GM12878 (cell line): Measurements from ENCODE around the gene COMMD10. TPM values are rescaled to one million over a fixed set of nuclear protein-coding genes. Genes with fewer than 3 reads are reported as not detected.

Experiments
- ATAC-seq: fragments of 200-7000 bp; cut with Tn5 transposase; 3 replicates; pipeline ENCODE4 v1.9.1; 2020; ENCODE audit warnings: mild to moderate bottlenecking, moderate library complexity
- BruUV-seq: library from RNA; stranded (reverse); fragments of 400-500 nt; replicated peaks from 2 replicates; lab custom pipeline; 2021; lab: Mats Ljungman, UMichigan
- CTCF ChIA-PET: fragments of 300-600 bp; sonication (Branson Sonifier 250); formaldehyde crosslinking; extraction: SDS; loops from one replicate; lab custom pipeline; 2021; ENCODE audit warnings: inconsistent platforms; lab: Yijun Ruan, JAX
- POLR2A ChIA-PET: fragments of 350-600 bp; formaldehyde crosslinking; extraction: SDS; loops from one replicate; lab custom pipeline; 2021; ENCODE audit warnings: inconsistent platforms; lab: Charles Lee
- RAD21 ChIA-PET: fragments of 300-600 bp; sonication (Branson Sonifier 250); formaldehyde crosslinking; loops from one replicate; lab custom pipeline; 2023; ENCODE audit warnings: antibody characterized with exemption; ENCODE audit not compliant: unreplicated experiment; lab: Charles Lee
- SMC1A ChIA-PET: fragments of 300-600 bp; sonication (Branson Sonifier 250); formaldehyde crosslinking; loops from one replicate; lab custom pipeline; 2023; ENCODE audit not compliant: unreplicated experiment, uncharacterized antibody; lab: Charles Lee
- DNase-seq: peaks from one replicate; pipeline ENCODE4 v3.0.0-alpha.2; 2011; ENCODE audit warnings: low read depth, low spot score
- FAIRE-seq: peaks from 3 replicates; lab custom pipeline; 2011; peaks lifted over from hg19 to GRCh38; lab: Jason Lieb, UNC
- H2AFZ ChIP-seq: 2 replicates; pipeline ENCODE4 v1.6.0; 2011; ENCODE audit warnings: low read depth, low read length, control low read depth; ENCODE audit not compliant: control insufficient read depth
- H3K27ac ChIP-seq: 2 replicates; pipeline ENCODE4 v1.5.1; 2011; ENCODE audit warnings: control low read depth; ENCODE audit not compliant: control insufficient read depth, insufficient read depth
- H3K27me3 ChIP-seq, 2 experiments: replicated peaks in 1 of 2; 2 replicates each; pipeline versions ENCODE4 v1.6.0 to v1.6.1; 2011; ENCODE audit warnings: low read length in 1 of 2; ENCODE audit not compliant: control insufficient read depth in 2 of 2, insufficient read depth in 2 of 2
- H3K36me3 ChIP-seq, 2 experiments: 2 replicates each; pipeline ENCODE4 v1.5.1; 2011; ENCODE audit warnings: low read length in 1 of 2; ENCODE audit not compliant: control insufficient read depth in 2 of 2, insufficient read depth in 2 of 2
- H3K4me1 ChIP-seq: 2 replicates; pipeline ENCODE4 v1.6.1; 2011; ENCODE audit warnings: mild to moderate bottlenecking, low read length, moderate library complexity, mixed read lengths; ENCODE audit not compliant: control insufficient read depth, insufficient read depth
- H3K4me2 ChIP-seq: 2 replicates; pipeline ENCODE4 v1.6.0; 2011; ENCODE audit warnings: control low read depth; ENCODE audit not compliant: control insufficient read depth, insufficient read depth
- H3K4me3 ChIP-seq: fragments of 200-600 bp; sonication (generic); 2 replicates; pipeline ENCODE4 v1.5.1; 2016
- H3K79me2 ChIP-seq: 2 replicates; pipeline ENCODE4 v1.6.0; 2011; ENCODE audit warnings: low read length; ENCODE audit not compliant: control insufficient read depth, insufficient read depth
- H3K9ac ChIP-seq: 2 replicates; pipeline ENCODE4 v1.8.0; 2011; ENCODE audit warnings: low read length, control low read depth, mixed read lengths; ENCODE audit not compliant: control insufficient read depth, insufficient read depth
- H3K9me3 ChIP-seq: replicated peaks from 3 replicates; pipeline ENCODE4 v1.5.1; 2011; ENCODE audit warnings: mild to moderate bottlenecking, low read length; ENCODE audit not compliant: control insufficient read depth, insufficient read depth
- H4K20me1 ChIP-seq: 2 replicates; pipeline ENCODE4 v1.6.0; 2011; ENCODE audit not compliant: control insufficient read depth, insufficient read depth
- ATF7 ChIP-seq: fragments of 450-650 bp; IDR thresholded peaks from 2 replicates; pipeline ENCODE4 v1.6.1; 2016; ENCODE audit warnings: low read depth, mild to moderate bottlenecking
- CBFB ChIP-seq: IDR thresholded peaks from 2 replicates; pipeline ENCODE4 v1.6.1; 2016; ENCODE audit warnings: antibody characterized with exemption, low read depth
- CBX5 ChIP-seq: sonication (generic); IDR thresholded peaks from 2 replicates; pipeline ENCODE4 v1.6.1; 2016; ENCODE audit warnings: low read depth, moderate library complexity, mild to moderate bottlenecking, inconsistent platforms
- CHD4 ChIP-seq: fragments of 200-600 bp; sonication (generic); IDR thresholded peaks from 2 replicates; pipeline ENCODE4 v1.6.1; 2016; ENCODE audit warnings: mild to moderate bottlenecking
- CREB1 ChIP-seq: IDR thresholded peaks from 2 replicates; pipeline ENCODE4 v1.6.1; 2012; ENCODE audit warnings: low read depth, mild to moderate bottlenecking, inconsistent platforms
- HDGF ChIP-seq: fragments of 450-650 bp; IDR thresholded peaks from 2 replicates; pipeline ENCODE4 v1.6.1; 2016; ENCODE audit warnings: antibody characterized with exemption
- IRF4 ChIP-seq: IDR thresholded peaks from 2 replicates; pipeline ENCODE4 v1.6.1; 2011; ENCODE audit warnings: low read depth, low read length
- MTA3 ChIP-seq: IDR thresholded peaks from 2 replicates; pipeline ENCODE4 v1.6.1; 2012; ENCODE audit warnings: low read length, inconsistent platforms, borderline replicate concordance
- NR2C1 ChIP-seq: fragments of 450-650 bp; IDR thresholded peaks from 2 replicates; pipeline ENCODE4 v1.6.1; 2017; ENCODE audit warnings: antibody characterized with exemption, mild to moderate bottlenecking, moderate library complexity
- PAX5 ChIP-seq: IDR thresholded peaks from 2 replicates; pipeline ENCODE4 v1.6.1; 2011; ENCODE audit warnings: low read depth, low read length, borderline replicate concordance
- RAD51 ChIP-seq: fragments of 450-650 bp; IDR thresholded peaks from 2 replicates; pipeline ENCODE4 v1.6.1; 2016; ENCODE audit warnings: moderate library complexity, mild to moderate bottlenecking, inconsistent platforms
- RELA ChIP-seq: fragments of 450-650 bp; IDR thresholded peaks from 2 replicates; pipeline ENCODE4 v1.8.0; 2014; ENCODE audit warnings: borderline replicate concordance; ENCODE audit not compliant: partially characterized antibody
- SREBF2 ChIP-seq: IDR thresholded peaks from 2 replicates; pipeline ENCODE4 v1.6.1; 2012; ENCODE audit warnings: mild to moderate bottlenecking, low read length
- TCF3 ChIP-seq: IDR thresholded peaks from 2 replicates; pipeline ENCODE4 v1.6.1; 2012; ENCODE audit warnings: low read depth, mild to moderate bottlenecking, low read length, borderline replicate concordance; ENCODE audit not compliant: insufficient read depth
- ZNF207 ChIP-seq: fragments of 450-650 bp; IDR thresholded peaks from 2 replicates; pipeline ENCODE4 v1.6.1; 2014; ENCODE audit warnings: antibody characterized with exemption, mild to moderate bottlenecking, borderline replicate concordance
- ZSCAN29 ChIP-seq: fragments of 450-650 bp; IDR thresholded peaks from 2 replicates; pipeline ENCODE4 v1.6.1; 2017; ENCODE audit warnings: mild to moderate bottlenecking, moderate library complexity
- WGBS: methylation state at CpG from one replicate; pipeline ENCODE4 v1.1.6; 2016; ENCODE audit warnings: low lambda C conversion rate; ENCODE audit not compliant: insufficient replicate concordance, insufficient coverage; ENCODE audit errors: missing lambda C conversion rate; 5-methylcytosine and 5-hydroxymethylcytosine counted together
- in situ Hi-C: fragments of 300-500 bp; cut with MboI; formaldehyde crosslinking; loops from 9 replicates; pipeline ENCODE4 v1.14.3; 2018; ENCODE audit warnings: mixed read lengths
- intact Hi-C: fragments of 100-400 bp; cut with micrococcal nuclease; formaldehyde crosslinking; loops from one replicate; pipeline ENCODE4 v1.14.2; 2022; ENCODE audit not compliant: unreplicated experiment
- polyA plus RNA-seq, 11 experiments: library from polyadenylated mRNA; depleted of rRNA in 4 of 11; unstranded in 6 of 11; stranded (reverse) in 5 of 11; fragments of >200 nt; fragmentation: Nextera tagmentation in 4 of 11; fragmentation: Illumina TruSeq in 1 of 11; extraction: Ambion mirVana in 4 of 11; extraction: Trizol in 1 of 11; gene quantifications; 1 replicate in 1 of 11; 2 replicates in 10 of 11; pipeline versions ENCODE4 v1.2.1 to v1.2.3, GENCODE V29; 2011 to 2016; ENCODE audit warnings: inconsistent platforms in 2 of 11, missing spikeins in 2 of 11, low read depth in 1 of 11
- total RNA-seq, 4 experiments: library from RNA; depleted of rRNA in 3 of 4; stranded (reverse); fragments of >200 nt in 3 of 4; fragmentation: Illumina TruSeq in 1 of 4; extraction: Trizol in 1 of 4; gene quantifications; 2 replicates each; pipeline versions ENCODE4 v1.2.1 to v1.2.3, GENCODE V29; 2013 to 2021
- TF ChIP-seq, protein P1 (sequence below): fragments of 450-650 bp; IDR thresholded peaks from 2 replicates; pipeline ENCODE4 v1.6.1; 2017; ENCODE audit warnings: borderline replicate concordance
- TF ChIP-seq, protein P2 (sequence below): IDR thresholded peaks from 2 replicates; pipeline ENCODE4 v1.6.1; 2012; ENCODE audit warnings: mild to moderate bottlenecking, low read depth, low read length
- TF ChIP-seq, protein P3 (sequence below): fragments of 450-650 bp; IDR thresholded peaks from 2 replicates; pipeline ENCODE4 v1.6.1; 2017; ENCODE audit warnings: antibody characterized with exemption, mild to moderate bottlenecking, moderate library complexity

COMMD10 gene
- total and polyA plus RNA-seq, 10 of the 15 experiments (the other 5 are each of a cell fraction or from before 2014, with no cell fraction given), result 19.6 to 98.7 (median 28.0) TPM

DNA sequence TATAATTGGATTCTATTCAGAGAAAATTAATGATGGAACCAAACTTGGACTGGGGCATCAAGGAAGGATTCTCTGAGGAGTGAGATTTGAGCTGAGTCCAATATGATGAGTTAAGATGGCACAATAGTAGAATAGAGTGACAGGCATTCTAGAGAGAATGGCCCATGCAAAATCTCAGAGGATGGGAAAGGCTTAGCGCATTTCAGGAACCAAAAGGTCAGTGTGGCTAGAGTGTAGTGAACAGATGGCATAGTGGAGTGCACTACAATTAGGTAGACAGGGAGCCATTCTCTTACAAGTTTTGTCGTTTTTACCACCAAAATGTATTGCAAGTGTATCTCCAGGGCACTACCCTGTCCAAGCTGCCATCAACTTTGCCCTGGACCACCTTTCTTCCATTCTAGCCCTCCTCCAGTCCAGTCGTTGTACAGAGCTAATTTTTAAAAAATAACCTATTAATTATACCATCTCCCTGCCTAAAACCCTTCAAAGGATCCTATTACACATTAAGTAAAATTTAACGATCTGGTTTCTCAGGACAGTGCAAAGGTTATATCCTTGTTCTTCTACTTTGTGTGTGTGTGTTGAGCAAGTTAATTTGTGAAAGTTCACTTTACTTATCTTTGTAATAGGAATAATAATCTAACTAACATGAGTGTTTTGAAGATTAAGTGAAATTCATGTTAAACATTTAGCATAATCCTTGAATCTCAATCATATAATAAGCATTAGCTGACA is 211.7 kb downstream of the COMMD10 start:
- no peak for DNase-seq
- no peak overlapping the region for H3K9ac ChIP-seq
- H4K20me1 ChIP-seq, result no peaks in the 10 kb centered on the region
- BruUV-seq, result no TSS peak
- in situ Hi-C loops (no loop called here), intact Hi-C loops (no loop called here)
- CTCF ChIA-PET, result interaction anchor here (0.9 kb wide), 1 partner anchor 66 kb away, joined by 3 read pairs; no protein-coding TSS in a partner anchor
- no peak overlapping the region for H3K4me3 ChIP-seq
- H3K27me3 ChIP-seq, result no peaks in the 10 kb centered on the region
- H2AFZ ChIP-seq, result no peak overlapping the region
- H3K9me3 ChIP-seq, result no peaks in the 10 kb centered on the region; the same call in 2 of the 3 replicates
- peaks cover 0 to 3% of the 10 kb centered on the region in 2 experiments; a peak in 1 of 4 replicates for H3K36me3 ChIP-seq
- RAD21 ChIA-PET, result no interaction called here
- SMC1A ChIA-PET, result interaction anchor here (1.2 to 1.5 kb wide), 2 partner anchors 160 to 664 kb away, joined by 3 read pairs; no protein-coding TSS in a partner anchor
- WGBS, result 92% methylated on average over 4 of the region's 4 CpGs
- H3K4me1 ChIP-seq, result no peaks in the 10 kb centered on the region
- no peak for ATAC-seq
- H3K27ac ChIP-seq, result no peak overlapping the region
- H3K4me2 ChIP-seq, result no peak overlapping the region
- no peaks in the 10 kb centered on the region for H3K79me2 ChIP-seq
- POLR2A ChIA-PET, result no interaction called here
- FAIRE-seq, result no peak
- TF ChIP-seq SREBF2, result no peak
- TF ChIP-seq IRF4, result no peak
- TF ChIP-seq PAX5, result no peak
- no peak for TF ChIP-seq HDGF
- no peak for TF ChIP-seq ZNF207
- TF ChIP-seq MTA3, result no peak
- no peak for TF ChIP-seq RELA
- TF ChIP-seq CBFB, result no peak
- TF ChIP-seq RAD51, result no peak
- TF ChIP-seq CBX5, result no peak
- no peak for TF ChIP-seq TCF3
- TF ChIP-seq ZSCAN29, result no peak
- TF ChIP-seq ATF7, result no peak
- no peak for TF ChIP-seq NR2C1
- TF ChIP-seq, protein P1, sequence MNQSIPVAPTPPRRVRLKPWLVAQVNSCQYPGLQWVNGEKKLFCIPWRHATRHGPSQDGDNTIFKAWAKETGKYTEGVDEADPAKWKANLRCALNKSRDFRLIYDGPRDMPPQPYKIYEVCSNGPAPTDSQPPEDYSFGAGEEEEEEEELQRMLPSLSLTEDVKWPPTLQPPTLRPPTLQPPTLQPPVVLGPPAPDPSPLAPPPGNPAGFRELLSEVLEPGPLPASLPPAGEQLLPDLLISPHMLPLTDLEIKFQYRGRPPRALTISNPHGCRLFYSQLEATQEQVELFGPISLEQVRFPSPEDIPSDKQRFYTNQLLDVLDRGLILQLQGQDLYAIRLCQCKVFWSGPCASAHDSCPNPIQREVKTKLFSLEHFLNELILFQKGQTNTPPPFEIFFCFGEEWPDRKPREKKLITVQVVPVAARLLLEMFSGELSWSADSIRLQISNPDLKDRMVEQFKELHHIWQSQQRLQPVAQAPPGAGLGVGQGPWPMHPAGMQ, result no peak
- TF ChIP-seq CREB1, result no peak
- TF ChIP-seq, protein P2, sequence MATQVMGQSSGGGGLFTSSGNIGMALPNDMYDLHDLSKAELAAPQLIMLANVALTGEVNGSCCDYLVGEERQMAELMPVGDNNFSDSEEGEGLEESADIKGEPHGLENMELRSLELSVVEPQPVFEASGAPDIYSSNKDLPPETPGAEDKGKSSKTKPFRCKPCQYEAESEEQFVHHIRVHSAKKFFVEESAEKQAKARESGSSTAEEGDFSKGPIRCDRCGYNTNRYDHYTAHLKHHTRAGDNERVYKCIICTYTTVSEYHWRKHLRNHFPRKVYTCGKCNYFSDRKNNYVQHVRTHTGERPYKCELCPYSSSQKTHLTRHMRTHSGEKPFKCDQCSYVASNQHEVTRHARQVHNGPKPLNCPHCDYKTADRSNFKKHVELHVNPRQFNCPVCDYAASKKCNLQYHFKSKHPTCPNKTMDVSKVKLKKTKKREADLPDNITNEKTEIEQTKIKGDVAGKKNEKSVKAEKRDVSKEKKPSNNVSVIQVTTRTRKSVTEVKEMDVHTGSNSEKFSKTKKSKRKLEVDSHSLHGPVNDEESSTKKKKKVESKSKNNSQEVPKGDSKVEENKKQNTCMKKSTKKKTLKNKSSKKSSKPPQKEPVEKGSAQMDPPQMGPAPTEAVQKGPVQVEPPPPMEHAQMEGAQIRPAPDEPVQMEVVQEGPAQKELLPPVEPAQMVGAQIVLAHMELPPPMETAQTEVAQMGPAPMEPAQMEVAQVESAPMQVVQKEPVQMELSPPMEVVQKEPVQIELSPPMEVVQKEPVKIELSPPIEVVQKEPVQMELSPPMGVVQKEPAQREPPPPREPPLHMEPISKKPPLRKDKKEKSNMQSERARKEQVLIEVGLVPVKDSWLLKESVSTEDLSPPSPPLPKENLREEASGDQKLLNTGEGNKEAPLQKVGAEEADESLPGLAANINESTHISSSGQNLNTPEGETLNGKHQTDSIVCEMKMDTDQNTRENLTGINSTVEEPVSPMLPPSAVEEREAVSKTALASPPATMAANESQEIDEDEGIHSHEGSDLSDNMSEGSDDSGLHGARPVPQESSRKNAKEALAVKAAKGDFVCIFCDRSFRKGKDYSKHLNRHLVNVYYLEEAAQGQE, result no peak
- TF ChIP-seq, protein P3, sequence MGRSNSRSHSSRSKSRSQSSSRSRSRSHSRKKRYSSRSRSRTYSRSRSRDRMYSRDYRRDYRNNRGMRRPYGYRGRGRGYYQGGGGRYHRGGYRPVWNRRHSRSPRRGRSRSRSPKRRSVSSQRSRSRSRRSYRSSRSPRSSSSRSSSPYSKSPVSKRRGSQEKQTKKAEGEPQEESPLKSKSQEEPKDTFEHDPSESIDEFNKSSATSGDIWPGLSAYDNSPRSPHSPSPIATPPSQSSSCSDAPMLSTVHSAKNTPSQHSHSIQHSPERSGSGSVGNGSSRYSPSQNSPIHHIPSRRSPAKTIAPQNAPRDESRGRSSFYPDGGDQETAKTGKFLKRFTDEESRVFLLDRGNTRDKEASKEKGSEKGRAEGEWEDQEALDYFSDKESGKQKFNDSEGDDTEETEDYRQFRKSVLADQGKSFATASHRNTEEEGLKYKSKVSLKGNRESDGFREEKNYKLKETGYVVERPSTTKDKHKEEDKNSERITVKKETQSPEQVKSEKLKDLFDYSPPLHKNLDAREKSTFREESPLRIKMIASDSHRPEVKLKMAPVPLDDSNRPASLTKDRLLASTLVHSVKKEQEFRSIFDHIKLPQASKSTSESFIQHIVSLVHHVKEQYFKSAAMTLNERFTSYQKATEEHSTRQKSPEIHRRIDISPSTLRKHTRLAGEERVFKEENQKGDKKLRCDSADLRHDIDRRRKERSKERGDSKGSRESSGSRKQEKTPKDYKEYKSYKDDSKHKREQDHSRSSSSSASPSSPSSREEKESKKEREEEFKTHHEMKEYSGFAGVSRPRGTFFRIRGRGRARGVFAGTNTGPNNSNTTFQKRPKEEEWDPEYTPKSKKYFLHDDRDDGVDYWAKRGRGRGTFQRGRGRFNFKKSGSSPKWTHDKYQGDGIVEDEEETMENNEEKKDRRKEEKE, result no peak
- TF ChIP-seq CHD4, result no peak
